Subcutaneous abdominal adipose tissue (tissue), 5 donors: ENCODE data around the gene ARFGAP1.
A peak's percentile ranks its signal among the peaks of the same experiment; 100 is the strongest.

Source experiments
- H3K27ac ChIP-seq: one replicate; pipeline ENCODE4 v1.7.0; 2013; ENCODE audit warnings: low read depth, mild to moderate bottlenecking, inconsistent platforms, low read length, moderate library complexity
- H3K27me3 ChIP-seq, 5 donors: one replicate each; pipeline ENCODE4 v1.7.0; 2013; ENCODE audit warnings: low read length in 5 of 5, inconsistent platforms in 1 of 5; ENCODE audit not compliant: control insufficient read depth in 5 of 5, insufficient read depth in 4 of 5
- H3K36me3 ChIP-seq, 5 donors: one replicate each; pipeline ENCODE4 v1.7.0; 2013; ENCODE audit warnings: low read length in 5 of 5; ENCODE audit not compliant: control insufficient read depth in 5 of 5, insufficient read depth in 5 of 5
- H3K4me1 ChIP-seq, 5 donors: one replicate each; pipeline ENCODE4 v1.7.0; 2013; ENCODE audit warnings: low read length in 5 of 5, mild to moderate bottlenecking in 3 of 5, moderate library complexity in 1 of 5; ENCODE audit not compliant: control insufficient read depth in 5 of 5, insufficient read depth in 5 of 5
- H3K4me3 ChIP-seq, 5 donors: one replicate each; pipeline ENCODE4 v1.7.0; 2013; ENCODE audit warnings: low read length in 5 of 5, low read depth in 1 of 5
- H3K9ac ChIP-seq, 5 donors: one replicate each; pipeline ENCODE4 v1.7.0; 2013; ENCODE audit warnings: low read length in 5 of 5, mild to moderate bottlenecking in 4 of 5, moderate library complexity in 3 of 5
- H3K9me3 ChIP-seq, 5 donors: one replicate each; pipeline ENCODE4 v1.7.0; 2013; ENCODE audit warnings: low read length in 5 of 5; ENCODE audit not compliant: control insufficient read depth in 5 of 5
- donor health status: healthy.
- donor health status: healthy.
- donor health status: healthy.
- donor health status: healthy.
- donor health status: healthy.

The ARFGAP1 gene

DNA sequence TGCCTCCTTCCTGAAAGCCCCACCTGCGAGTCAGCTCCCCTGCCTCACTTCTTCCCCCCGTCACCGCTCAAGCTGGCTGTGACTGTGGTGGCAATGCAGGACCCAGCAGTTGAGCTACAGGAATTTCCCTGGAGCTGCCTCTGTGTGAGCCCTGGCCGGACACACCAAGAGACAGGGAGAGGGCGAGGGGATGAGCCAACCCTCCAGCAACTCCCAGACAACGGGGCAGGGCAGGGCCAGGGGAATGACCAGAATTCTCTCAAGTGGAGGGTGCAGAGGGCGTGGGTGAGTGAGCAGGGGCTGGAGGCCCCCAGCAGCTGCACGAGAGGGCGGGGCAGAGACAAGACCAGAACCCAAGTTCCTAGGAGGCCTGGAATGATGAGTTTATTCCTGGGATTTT lies 4.9 kb upstream of the ARFGAP1 start:
- H3K36me3 ChIP-seq = no peaks in the 10 kb centered on the region
- H3K27me3 ChIP-seq = peaks cover 3 to 45% (median 34%) of the 10 kb centered on the region in 5 donors
- no peak overlapping the region for H3K9ac ChIP-seq
- H3K4me1 ChIP-seq = peaks cover 4 to 7% (median 6%) of the 10 kb centered on the region in 5 donors
- H3K4me3 ChIP-seq = no peak overlapping the region
- no peaks in the 10 kb centered on the region for H3K9me3 ChIP-seq
- no peak overlapping the region for H3K27ac ChIP-seq

DNA sequence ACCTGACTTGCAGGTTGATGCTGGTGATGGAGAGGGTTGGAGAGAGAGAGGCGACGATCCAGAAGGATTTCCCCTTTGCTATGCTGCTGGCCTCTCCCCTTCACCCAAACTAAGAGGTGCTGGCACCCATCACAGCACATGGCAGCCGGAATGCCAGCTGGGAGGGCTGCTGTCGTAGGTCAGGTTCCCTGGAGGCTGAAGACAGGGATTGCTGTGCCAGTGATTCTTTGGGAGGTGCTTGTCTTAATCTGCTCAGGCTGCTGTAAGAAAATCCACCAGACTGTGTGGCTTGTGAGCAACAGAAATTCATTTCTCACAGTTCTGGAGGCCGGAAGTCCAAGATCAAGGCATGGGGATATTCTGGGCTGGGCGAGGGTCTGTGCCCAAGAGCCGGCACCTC lies 4.4 kb upstream of the ARFGAP1 start:
- H3K27me3 ChIP-seq = peaks cover 3 to 42% (median 33%) of the 10 kb centered on the region in 5 donors
- no peaks in the 10 kb centered on the region for H3K9me3 ChIP-seq
- H3K4me1 ChIP-seq = peaks cover 4 to 9% (median 8%) of the 10 kb centered on the region in 5 donors
- H3K4me3 ChIP-seq = no peak overlapping the region
- H3K27ac ChIP-seq = no peak overlapping the region
- H3K9ac ChIP-seq = no peak overlapping the region
- no peaks in the 10 kb centered on the region for H3K36me3 ChIP-seq

DNA sequence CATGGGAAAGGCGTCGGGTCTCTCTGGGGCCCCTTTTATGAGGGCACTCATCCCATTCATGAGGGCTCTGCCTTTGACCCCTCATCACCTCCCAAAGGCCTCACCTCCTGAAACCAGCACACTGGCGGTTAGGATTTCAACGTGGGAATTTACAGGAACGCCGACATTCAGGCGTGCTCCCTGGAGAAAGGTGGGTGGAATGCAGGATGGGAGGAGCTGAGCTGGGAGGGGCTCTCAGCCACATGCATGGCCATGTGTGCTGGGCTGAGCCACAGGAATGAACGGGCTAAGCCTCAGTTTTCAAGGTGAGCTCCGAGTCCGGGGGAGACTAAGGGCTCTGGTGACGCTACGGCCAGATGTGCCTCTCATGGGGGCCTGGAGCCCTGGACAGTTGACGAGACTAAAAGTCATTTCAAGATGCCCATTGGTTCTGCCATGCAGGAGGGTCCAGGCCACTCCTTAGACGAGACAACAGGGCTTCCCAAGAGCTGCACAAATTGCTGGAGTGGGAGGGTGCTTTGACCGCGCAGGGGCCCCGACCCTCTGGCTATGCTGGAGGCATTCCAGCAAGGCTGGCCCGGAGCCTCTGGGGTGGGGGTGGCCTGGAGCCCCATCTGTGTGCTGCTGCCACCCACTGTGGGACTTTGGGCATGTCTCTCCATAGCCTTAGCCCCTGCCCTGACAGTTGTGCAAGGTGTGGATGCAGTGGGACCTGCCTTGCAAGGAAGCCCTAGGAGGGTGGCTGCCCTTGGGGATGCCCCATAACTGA lies 3.8 kb upstream of the ARFGAP1 start:
- H3K27ac ChIP-seq = no peak overlapping the region

DNA sequence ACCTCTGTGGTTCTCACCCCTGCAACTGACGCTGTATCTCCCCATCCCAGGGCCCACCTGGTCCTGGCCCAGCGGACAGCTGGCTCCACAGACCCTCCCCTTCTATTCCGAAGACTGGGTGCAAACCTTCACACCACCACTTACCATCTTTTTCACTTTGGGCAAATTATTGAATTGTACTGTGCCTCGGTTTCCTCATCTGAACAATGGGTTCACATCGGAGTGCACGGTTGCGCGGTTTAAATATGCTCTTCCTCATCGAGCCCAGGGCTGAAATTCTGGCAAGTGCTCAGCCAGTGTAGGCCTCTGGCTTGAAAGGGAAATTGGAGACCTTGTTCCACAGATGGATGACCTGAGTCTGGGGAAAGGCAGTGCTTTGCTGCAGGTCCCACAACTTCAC lies 2.9 kb upstream of the ARFGAP1 start:
- H3K36me3 ChIP-seq = no peaks in the 10 kb centered on the region
- peaks cover 3 to 35% (median 27%) of the 10 kb centered on the region in 5 donors for H3K27me3 ChIP-seq
- H3K9ac ChIP-seq = no peak overlapping the region
- H3K4me3 ChIP-seq = no peak overlapping the region
- no peak overlapping the region for H3K27ac ChIP-seq
- no peaks in the 10 kb centered on the region for H3K9me3 ChIP-seq
- peaks cover 12 to 23% (median 21%) of the 10 kb centered on the region in 5 donors for H3K4me1 ChIP-seq

More for the DNA sequence above, 3.8 kb upstream of the ARFGAP1 start:
- H3K4me3 ChIP-seq = no peak overlapping the region
- no peak overlapping the region for H3K9ac ChIP-seq
- peaks cover 8 to 15% (median 14%) of the 10 kb centered on the region in 5 donors for H3K4me1 ChIP-seq
- H3K9me3 ChIP-seq = no peaks in the 10 kb centered on the region
- no peaks in the 10 kb centered on the region for H3K36me3 ChIP-seq
- peaks cover 3 to 42% (median 33%) of the 10 kb centered on the region in 5 donors for H3K27me3 ChIP-seq

DNA sequence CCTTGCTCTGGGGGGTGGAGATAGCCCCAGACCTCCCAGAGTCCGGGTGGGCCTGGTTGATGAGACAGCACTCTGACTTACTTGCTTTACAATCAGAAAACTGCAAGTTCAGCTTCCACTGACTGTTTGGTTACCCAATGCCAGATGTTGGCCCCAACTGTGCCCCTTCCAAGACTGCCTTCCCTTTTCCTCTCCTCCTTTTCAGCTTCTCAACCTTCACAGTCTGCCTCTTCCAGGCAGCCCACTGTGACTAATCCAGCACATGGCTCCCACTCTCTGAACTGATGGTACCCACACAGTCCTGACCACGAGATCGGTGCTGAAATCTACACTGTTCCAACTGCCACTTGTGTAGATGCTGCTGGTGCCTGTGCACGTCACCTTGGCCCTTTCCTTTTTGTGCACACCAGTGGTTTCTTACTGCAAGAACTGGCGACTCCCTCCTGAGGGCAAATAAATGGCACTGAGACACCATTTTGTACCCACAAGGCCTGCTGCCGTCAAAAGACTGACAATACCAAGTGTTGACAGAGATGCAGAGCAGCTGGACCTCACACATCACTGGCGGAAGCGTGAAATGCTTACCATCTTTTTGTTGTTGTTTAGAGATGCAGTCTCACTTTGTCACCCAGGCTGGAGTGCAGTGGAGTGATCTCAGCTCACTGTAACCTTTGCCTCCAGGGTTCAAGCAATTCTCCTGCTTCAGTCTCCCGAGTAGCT lies 1.8 kb upstream of the ARFGAP1 start:
- peaks cover 12 to 25% (median 21%) of the 10 kb centered on the region in 5 donors for H3K4me1 ChIP-seq
- no peak overlapping the region for H3K4me3 ChIP-seq
- peaks cover 0 to 1% (median 0%) of the 10 kb centered on the region in 5 donors for H3K36me3 ChIP-seq
- no peaks in the 10 kb centered on the region for H3K9me3 ChIP-seq
- no peak overlapping the region for H3K9ac ChIP-seq
- no peak overlapping the region for H3K27ac ChIP-seq
- H3K27me3 ChIP-seq = peaks cover under 1 to 28% (median 24%) of the 10 kb centered on the region in 5 donors

DNA sequence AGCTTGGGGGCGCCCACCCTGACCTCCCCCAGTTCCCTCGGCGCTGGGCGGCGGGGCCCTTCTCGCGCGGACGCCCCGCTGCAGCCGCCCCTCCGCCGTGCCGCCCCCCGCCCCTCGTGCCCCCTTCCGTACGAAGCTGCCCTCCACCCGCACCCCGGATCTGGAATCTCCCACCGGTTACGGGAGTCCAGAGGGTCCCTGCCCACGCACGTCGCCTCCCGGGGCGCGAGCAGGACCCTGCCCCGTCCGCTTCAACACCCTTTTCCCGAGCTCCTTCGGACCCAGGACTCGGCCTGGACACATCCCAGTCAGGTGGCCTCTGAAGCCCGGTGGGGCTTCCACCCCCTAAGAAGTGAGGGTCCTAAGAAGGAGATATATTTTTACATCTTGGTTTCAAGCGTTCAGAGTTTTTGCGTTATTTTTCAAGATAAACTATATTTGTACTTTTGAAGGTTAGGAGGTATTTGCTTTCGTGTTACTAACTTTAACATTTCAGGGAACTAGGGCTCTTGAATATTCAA lies 506 bp downstream of the ARFGAP1 start:
- peak overlapping the region; percentile 65 to 82 (median 77) for H3K4me3 ChIP-seq
- H3K9me3 ChIP-seq = no peaks in the 10 kb centered on the region
- H3K4me1 ChIP-seq = peaks cover 12 to 25% (median 21%) of the 10 kb centered on the region in 5 donors
- peaks cover 0 to 9% (median 6%) of the 10 kb centered on the region in 5 donors for H3K27me3 ChIP-seq
- H3K36me3 ChIP-seq = peaks cover 0 to 25% (median 23%) of the 10 kb centered on the region in 5 donors
- H3K27ac ChIP-seq = no peak overlapping the region
- H3K9ac ChIP-seq = peak overlapping the region; percentile 20 to 88 (median 83)

DNA sequence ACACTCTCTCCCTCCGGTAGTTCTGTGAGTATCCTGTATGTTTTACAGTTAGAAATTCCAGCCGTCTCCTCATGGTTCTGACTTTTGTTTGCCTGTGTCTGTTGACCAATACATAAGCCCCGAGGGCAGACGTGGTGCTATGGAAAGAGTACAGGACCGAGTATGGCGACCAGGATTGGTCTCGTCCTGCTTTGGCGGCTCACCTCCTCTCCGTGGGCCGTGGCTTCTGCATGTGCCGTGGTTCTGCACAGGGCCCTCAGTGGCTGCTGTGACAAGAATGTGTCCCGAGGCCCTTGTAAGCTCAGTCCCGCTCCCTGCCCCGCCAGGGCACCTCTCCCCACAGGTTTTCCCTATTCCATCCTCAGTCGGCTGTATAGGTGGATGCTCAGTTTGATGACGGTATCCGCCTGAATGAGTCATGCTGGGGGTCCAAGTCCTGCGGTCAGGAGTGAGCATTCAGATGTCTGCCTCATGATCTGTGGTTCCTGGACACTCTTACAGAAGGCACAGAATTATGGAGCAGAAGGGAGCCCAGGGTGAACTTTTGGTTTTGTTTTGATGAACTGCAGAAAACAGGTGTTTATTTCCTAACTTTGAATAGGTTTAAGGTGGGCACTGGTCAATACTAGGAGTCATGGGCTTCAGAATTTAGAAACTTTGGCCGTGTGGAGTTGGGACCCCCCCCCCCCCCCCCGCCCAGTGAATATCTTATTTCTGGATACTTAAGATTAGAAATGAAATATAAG lies 1.2 kb downstream of the ARFGAP1 start:
- Histone ChIP-seq H3K27ac (no peak overlapping the region), H3K4me3 (peak overlapping the region; percentile 65 to 82 (median 77)), H3K9me3 (no peaks in the 10 kb centered on the region), H3K27me3 (peaks cover 0 to 3% (median 2%) of the 10 kb centered on the region in 5 donors), H3K36me3 (peaks cover 0 to 31% (median 30%) of the 10 kb centered on the region in 5 donors), H3K4me1 (peaks cover 12 to 25% (median 21%) of the 10 kb centered on the region in 5 donors), H3K9ac (peak overlapping the region; percentile 20 to 88 (median 83))

DNA sequence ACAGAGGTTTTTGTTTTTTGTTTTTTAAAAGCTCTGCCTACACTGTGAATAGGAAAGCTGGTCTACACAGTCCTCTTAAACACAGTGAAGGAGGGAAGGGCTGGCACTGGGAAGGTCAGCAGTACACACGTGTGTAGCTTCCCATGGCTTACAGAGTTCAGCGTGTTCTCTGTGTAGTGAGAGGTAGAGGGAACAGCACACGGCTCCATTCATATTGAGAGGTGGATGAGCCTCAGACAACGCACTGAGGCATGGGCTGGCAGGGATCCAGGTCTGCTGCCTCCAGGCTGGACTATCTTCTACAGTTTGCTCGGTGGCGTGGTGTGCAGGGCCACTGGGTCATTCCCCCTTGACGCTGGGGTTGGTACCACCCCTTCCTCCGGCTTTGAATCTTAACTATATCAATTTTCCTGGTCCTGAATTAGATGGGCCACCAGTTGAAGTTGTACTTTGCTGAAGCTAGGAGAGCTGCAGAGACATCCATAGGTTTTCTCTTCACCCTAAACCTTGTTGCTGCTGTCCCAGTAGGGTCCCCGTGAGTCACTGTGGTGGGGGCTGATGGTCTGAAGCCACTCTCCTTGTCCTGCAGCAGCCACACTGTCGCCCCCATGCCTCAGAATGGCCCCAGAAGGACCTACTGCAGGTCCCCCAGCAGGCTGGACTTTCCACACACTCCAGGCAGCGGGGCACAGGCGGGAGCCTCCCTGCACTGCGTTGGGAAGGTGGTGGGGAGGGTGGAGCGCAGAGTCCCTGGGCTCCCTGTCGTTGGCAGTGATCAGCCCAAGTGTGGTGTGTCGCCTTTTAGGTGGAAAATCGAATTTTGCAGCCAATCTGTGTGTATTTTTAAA lies 2.0 kb downstream of the ARFGAP1 start:
- Histone ChIP-seq H3K36me3 (peaks cover 0 to 39% (median 36%) of the 10 kb centered on the region in 5 donors), H3K4me3 (no peak overlapping the region), H3K4me1 (peaks cover 12 to 25% (median 21%) of the 10 kb centered on the region in 5 donors), H3K9me3 (no peaks in the 10 kb centered on the region), H3K27me3 (no peaks in the 10 kb centered on the region), H3K9ac (peak overlapping the region in 1 of 5 donors; percentile 8), H3K27ac (no peak overlapping the region)

DNA sequence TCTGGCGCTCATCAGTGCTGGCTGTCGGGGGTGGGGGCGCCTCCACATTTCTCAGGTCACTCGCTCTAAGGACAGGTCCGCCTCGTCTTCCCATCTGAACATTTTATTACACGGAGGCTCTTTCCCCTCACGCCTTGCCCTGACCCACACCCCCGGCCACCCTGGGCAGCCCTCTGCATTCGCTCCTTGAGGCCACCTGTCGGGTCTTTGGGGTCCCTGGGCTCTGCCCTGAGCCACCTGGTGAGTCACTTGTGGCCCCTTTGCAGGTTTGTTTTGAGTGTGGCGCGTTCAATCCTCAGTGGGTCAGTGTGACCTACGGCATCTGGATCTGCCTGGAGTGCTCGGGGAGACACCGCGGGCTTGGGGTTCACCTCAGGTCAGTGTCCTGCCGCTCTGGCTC lies 3.2 kb downstream of the ARFGAP1 start:
- H3K4me1 ChIP-seq = peaks cover 12 to 25% (median 21%) of the 10 kb centered on the region in 5 donors
- H3K27ac ChIP-seq = no peak overlapping the region
- no peak overlapping the region for H3K9ac ChIP-seq
- H3K36me3 ChIP-seq = peaks cover 0 to 48% (median 44%) of the 10 kb centered on the region in 5 donors
- H3K27me3 ChIP-seq = no peaks in the 10 kb centered on the region
- no peak overlapping the region for H3K4me3 ChIP-seq
- H3K9me3 ChIP-seq = no peaks in the 10 kb centered on the region
